Left colon (tissue), 2 donors: Measurements from ENCODE around the gene LTBP2. TPM values are rescaled to one million over a fixed set of nuclear protein-coding genes. Genes with fewer than 3 reads are reported as not detected.

ENCODE experiments used
- ATAC-seq: fragments of 200-7000 bp; cut with Tn5 transposase; one replicate; pipeline ENCODE4 v1.9.1; 2020; ENCODE audit warnings: mild to moderate bottlenecking, moderate library complexity
- DNase-seq, 2 donors: peaks; one replicate each; pipeline ENCODE4 v3.0.0-alpha.2; 2020
- intact Hi-C, 2 donors: fragments of 100-400 bp; cut with DNase I in 1 of 2; cut with micrococcal nuclease in 1 of 2; formaldehyde crosslinking; loops; one replicate each; pipeline versions ENCODE4 v1.11.2 to v1.14.0; 2022; cut with DNase I, micrococcal nuclease
- total RNA-seq, 2 donors: library from RNA; stranded (reverse); fragmentation: NEBNext Ultra II Directional; extraction: Animal tissue kit (Norgen Biotek cat#: 25700); gene quantifications; one replicate each; pipeline ENCODE4 v1.2.1, GENCODE V29; 2021
- donor health status: DM: no; HTN: no; CAD: no.
- donor health status: DM: yes; HTN: yes; CAD: no.

LTBP2 gene
- total RNA-seq, 2 donors from 2014 or later = 2.8 to 6.4 TPM

GRCh38 chr14:74490486-74490885 lies 121.6 kb downstream of the LTBP2 start:
- DNase-seq (no peak), ATAC-seq (no peak)
- intact Hi-C loops = loop anchor here in 1 of 2 donors (10.0 kb wide), 1 partner anchor 124 kb away; the partner anchor contains the start of gene LTBP2

GRCh38 chr14:74488786-74489397 lies 123.1 kb downstream of the LTBP2 start:
- ATAC-seq = no peak
- intact Hi-C loops = no loop called here

GRCh38 chr14:74486164-74486563 lies 125.9 kb downstream of the LTBP2 start:
- intact Hi-C loops = no loop called here
- ATAC-seq = peak; percentile 88
- DNase-seq = peak in 1 of 2 donors; percentile 22

More at GRCh38 chr14:74488786-74489397, 123.1 kb downstream of the LTBP2 start:
- DNase-seq = no peak

- intact Hi-C loops = no loop called here
- ATAC-seq (no peak), DNase-seq (no peak)
These were observed 128.7 kb downstream of the LTBP2 start for GRCh38 chr14:74483321-74483720.

- DNase-seq (no peak), ATAC-seq (no peak)
- intact Hi-C loops = no loop called here
These were observed 129.5 kb downstream of the LTBP2 start for GRCh38 chr14:74482571-74482970.

GRCh38 chr14:74480046-74480445 lies 132.0 kb downstream of the LTBP2 start:
- ATAC-seq (no peak), DNase-seq (no peak)
- intact Hi-C loops = no loop called here

GRCh38 chr14:74478996-74479635 lies 132.9 kb downstream of the LTBP2 start:
- no peak for DNase-seq
- ATAC-seq = peak; percentile 50
- intact Hi-C loops = loop anchor here in 1 of 2 donors (10.0 kb wide), 1 partner anchor 114 kb away; no protein-coding TSS in a partner anchor

GRCh38 chr14:74476607-74477006 lies 135.4 kb downstream of the LTBP2 start:
- intact Hi-C loops = loop anchor here in 1 of 2 donors (10.0 kb wide), 1 partner anchor 112 kb away; no protein-coding TSS in a partner anchor
- DNase-seq = no peak
- no peak for ATAC-seq

- intact Hi-C loops = loop anchor here in 1 of 2 donors (10.0 kb wide), 1 partner anchor 111 kb away; no protein-coding TSS in a partner anchor
- no peak for ATAC-seq
- no peak for DNase-seq
These were observed 135.9 kb downstream of the LTBP2 start for GRCh38 chr14:74476107-74476506.

GRCh38 chr14:74475678-74476077 lies 136.4 kb downstream of the LTBP2 start:
- intact Hi-C loops = loop anchor here in 1 of 2 donors (10.0 kb wide), 1 partner anchor 111 kb away; no protein-coding TSS in a partner anchor
- no peak for ATAC-seq

GRCh38 chr14:74474376-74474775 lies 137.7 kb downstream of the LTBP2 start:
- intact Hi-C loops = loop anchor here in 1 of 2 donors (10.0 kb wide), 1 partner anchor 110 kb away; no protein-coding TSS in a partner anchor
- ATAC-seq (no peak), DNase-seq (no peak)

More at GRCh38 chr14:74475678-74476077, 136.4 kb downstream of the LTBP2 start:
- no peak for DNase-seq

- ATAC-seq (no peak), DNase-seq (no peak)
- intact Hi-C loops = loop anchor here in 1 of 2 donors (10.0 kb wide), 1 partner anchor 108 kb away; no protein-coding TSS in a partner anchor
These were observed 139.4 kb downstream of the LTBP2 start for GRCh38 chr14:74472601-74473000.

- no peak for DNase-seq
- no peak for ATAC-seq
- intact Hi-C loops = loop anchor here in 1 of 2 donors (10.0 kb wide), 1 partner anchor 105 kb away; no protein-coding TSS in a partner anchor
These were observed 142.2 kb downstream of the LTBP2 start for GRCh38 chr14:74469548-74470518.

GRCh38 chr14:74468513-74468912 lies 143.5 kb downstream of the LTBP2 start:
- DNase-seq = no peak
- intact Hi-C loops = no loop called here
- no peak for ATAC-seq

GRCh38 chr14:74465335-74465734 lies 146.7 kb downstream of the LTBP2 start:
- ATAC-seq (no peak), DNase-seq (no peak)
- intact Hi-C loops = no loop called here

- no peak for DNase-seq
- no peak for ATAC-seq
- intact Hi-C loops = no loop called here
These were observed 147.3 kb downstream of the LTBP2 start for GRCh38 chr14:74464785-74465184.

- intact Hi-C loops = no loop called here
- no peak for ATAC-seq
These were observed 148.3 kb downstream of the LTBP2 start for GRCh38 chr14:74463697-74464096.

GRCh38 chr14:74462993-74463392 lies 149.0 kb downstream of the LTBP2 start:
- DNase-seq = no peak
- ATAC-seq = no peak
- intact Hi-C loops = no loop called here

More at GRCh38 chr14:74463697-74464096, 148.3 kb downstream of the LTBP2 start:
- no peak for DNase-seq

GRCh38 chr14:74459976-74460375 lies 152.1 kb downstream of the LTBP2 start:
- ATAC-seq = no peak
- intact Hi-C loops = no loop called here
- DNase-seq = no peak
